GM23338 (cell line): ENCODE data around the gene THADA. TPM values are rescaled to one million over a fixed set of nuclear protein-coding genes. Genes with fewer than 3 reads are reported as not detected.

Source experiments
- ATAC-seq: fragments of 200-7000 bp; cut with Tn5 transposase; 3 replicates; pipeline ENCODE4 v1.9.1; 2020
- DNase-seq: peaks from one replicate; pipeline ENCODE4 v3.0.0-alpha.2; 2015; ENCODE audit warnings: low spot score
- H2AFZ ChIP-seq: fragments of 200-600 bp; sonication (generic); 2 replicates; pipeline ENCODE4 v1.8.0; 2016; ENCODE audit warnings: antibody characterized with exemption, mild to moderate bottlenecking, moderate library complexity
- H3F3A ChIP-seq: fragments of 200-600 bp; sonication (generic); replicated peaks from 2 replicates; pipeline ENCODE4 v1.8.0; 2017; ENCODE audit warnings: antibody characterized with exemption, mixed run types, low read depth
- H3K27ac ChIP-seq: fragments of 200-600 bp; sonication (generic); 2 replicates; pipeline ENCODE4 v1.6.1; 2016; ENCODE audit warnings: low read depth
- H3K27me3 ChIP-seq: fragments of 200-600 bp; sonication (generic); 2 replicates; pipeline ENCODE4 v1.8.0; 2016; ENCODE audit warnings: mild to moderate bottlenecking, mixed run types, moderate library complexity; ENCODE audit not compliant: insufficient read depth
- H3K36me3 ChIP-seq: fragments of 200-600 bp; sonication (generic); 2 replicates; pipeline ENCODE4 v1.8.0; 2016; ENCODE audit warnings: mild to moderate bottlenecking; ENCODE audit not compliant: insufficient read depth
- H3K4me1 ChIP-seq: fragments of 200-600 bp; sonication (generic); 2 replicates; pipeline ENCODE4 v1.8.0; 2016; ENCODE audit warnings: mild to moderate bottlenecking, moderate library complexity; ENCODE audit not compliant: insufficient read depth
- H3K4me2 ChIP-seq: fragments of 200-600 bp; sonication (generic); 2 replicates; pipeline ENCODE4 v1.7.1; 2017; ENCODE audit warnings: mixed run types
- H3K4me3 ChIP-seq: fragments of 200-600 bp; sonication (generic); 2 replicates; pipeline ENCODE4 v1.6.1; 2016; ENCODE audit warnings: mixed run types
- H3K79me2 ChIP-seq: fragments of 200-600 bp; sonication (generic); replicated peaks from 2 replicates; pipeline ENCODE4 v1.8.0; 2017; ENCODE audit warnings: mild to moderate bottlenecking; ENCODE audit not compliant: insufficient read depth
- H3K9me2 ChIP-seq: fragments of 200-600 bp; sonication (generic); 2 replicates; pipeline ENCODE4 v1.8.0; 2017; ENCODE audit not compliant: insufficient read depth
- H4K20me1 ChIP-seq: fragments of 200-600 bp; sonication (generic); replicated peaks from 2 replicates; pipeline ENCODE4 v1.8.0; 2017; ENCODE audit warnings: mild to moderate bottlenecking; ENCODE audit not compliant: insufficient read depth
- H3K27ac Mint-ChIP-seq: 2 replicates; pipeline ENCODE4 v1.8.0; 2020; ENCODE audit warnings: inconsistent platforms, mild to moderate bottlenecking, moderate library complexity, mixed read lengths
- H3K27me3 Mint-ChIP-seq: 3 replicates; pipeline ENCODE4 v1.8.0; 2022; ENCODE audit warnings: low read depth, mild to moderate bottlenecking, moderate library complexity, mixed read lengths, inconsistent platforms; ENCODE audit not compliant: insufficient read depth, poor library complexity
- H3K36me3 Mint-ChIP-seq: 3 replicates; pipeline ENCODE4 v1.8.0; 2021; ENCODE audit warnings: low read depth, mild to moderate bottlenecking, inconsistent platforms, moderate library complexity, mixed read lengths
- H3K4me1 Mint-ChIP-seq: 3 replicates; pipeline ENCODE4 v1.8.0; 2020; ENCODE audit warnings: mild to moderate bottlenecking, inconsistent platforms, mixed read lengths
- H3K4me3 Mint-ChIP-seq: 3 replicates; pipeline ENCODE4 v1.8.0; 2021; ENCODE audit warnings: moderate library complexity, mild to moderate bottlenecking, inconsistent platforms, mixed read lengths
- H3K9me3 Mint-ChIP-seq: 3 replicates; pipeline ENCODE4 v1.8.0; 2020; ENCODE audit warnings: moderate library complexity, mild to moderate bottlenecking, inconsistent platforms, mixed read lengths
- CREB1 ChIP-seq: fragments of 250-450 bp; sonication (Bioruptor Pico); IDR thresholded peaks from 2 replicates; pipeline ENCODE4 v1.5.0; 2020; ENCODE audit warnings: low read depth, mild to moderate bottlenecking, moderate library complexity
- CTCF ChIP-seq, 2 experiments: fragments of 200-600 bp in 1 of 2; sonication (generic) in 1 of 2; conservative IDR thresholded peaks; 2 replicates each; pipeline versions ENCODE4 v1.5.1 to v1.6.1; 2016 to 2017; ENCODE audit warnings: antibody characterized with exemption in 2 of 2, low read depth in 2 of 2, mild to moderate bottlenecking in 2 of 2, moderate library complexity in 1 of 2
- ETS1 ChIP-seq: IDR thresholded peaks from 2 replicates; pipeline ENCODE4 v1.6.1; 2016; ENCODE audit warnings: antibody characterized with exemption
- EZH2 ChIP-seq: fragments of 200-600 bp; sonication (generic); IDR thresholded peaks from one replicate; pipeline ENCODE4 v1.8.0; 2017; ENCODE audit warnings: antibody characterized with exemption, mild to moderate bottlenecking, low read depth; ENCODE audit not compliant: unreplicated experiment
- EZH2phosphoT487 ChIP-seq: fragments of 200-600 bp; sonication (generic); IDR thresholded peaks from one replicate; pipeline ENCODE4 v1.8.1; 2018; ENCODE audit warnings: antibody characterized with exemption; ENCODE audit not compliant: unreplicated experiment
- JUNB ChIP-seq: IDR thresholded peaks from one replicate; pipeline ENCODE4 v1.6.1; 2016; ENCODE audit warnings: antibody characterized with exemption; ENCODE audit not compliant: unreplicated experiment
- NANOG ChIP-seq: IDR thresholded peaks from 2 replicates; pipeline ENCODE4 v1.6.1; 2016; ENCODE audit warnings: antibody characterized with exemption, borderline replicate concordance
- POLR2AphosphoS5 ChIP-seq: IDR thresholded peaks from 2 replicates; pipeline ENCODE4 v1.6.1; 2016; ENCODE audit warnings: antibody characterized with exemption, low read depth
- REST ChIP-seq: IDR thresholded peaks from one replicate; pipeline ENCODE4 v1.6.1; 2018; ENCODE audit warnings: antibody characterized with exemption; ENCODE audit not compliant: unreplicated experiment
- STAT1 ChIP-seq: IDR thresholded peaks from one replicate; pipeline ENCODE4 v1.6.1; 2016; ENCODE audit warnings: antibody characterized with exemption; ENCODE audit not compliant: unreplicated experiment
- ZNF114 ChIP-seq: fragments of 250-450 bp; sonication (Bioruptor Pico); IDR thresholded peaks from 2 replicates; pipeline ENCODE4 v1.5.0; 2020; ENCODE audit warnings: mild to moderate bottlenecking, moderate library complexity
- ZNF331 ChIP-seq: fragments of 250-450 bp; sonication (Bioruptor Pico); IDR thresholded peaks from 2 replicates; pipeline ENCODE4 v1.5.0; 2020; ENCODE audit warnings: low read depth, mild to moderate bottlenecking, moderate library complexity
- ZNF462 ChIP-seq: fragments of 250-450 bp; sonication (Bioruptor Pico); IDR thresholded peaks from 2 replicates; pipeline ENCODE4 v1.5.0; 2020; ENCODE audit warnings: mild to moderate bottlenecking, moderate library complexity
- polyA plus RNA-seq: library from polyadenylated mRNA; unstranded; fragments of >200 nt; fragmentation: Nextera tagmentation; extraction: Ambion mirVana; gene quantifications from 2 replicates; pipeline ENCODE4 v1.2.1, GENCODE V29; 2016
- total RNA-seq: library from RNA; depleted of rRNA; stranded (reverse); fragments of >200 nt; shearing (Covaris generic); gene quantifications from 2 replicates; pipeline ENCODE4 v1.2.3, GENCODE V29; 2014

Gene THADA
- total and polyA plus RNA-seq, 2 experiments from 2014 or later, result 17.0 to 30.7 TPM

GRCh38 chr2:43356774-43357173, 239.1 kb downstream of the THADA start:
- H3K4me1 ChIP-seq, result no peaks in the 10 kb centered on the region; the same call in 1 of the 2 replicates
- no peaks in the 10 kb centered on the region for H3F3A ChIP-seq
- H2AFZ ChIP-seq, result no peak overlapping the region
- H3K4me3 Mint-ChIP-seq, result no peak overlapping the region
- H3K79me2 ChIP-seq, result no peaks in the 10 kb centered on the region
- peaks cover 3% of the 10 kb centered on the region for H3K4me1 Mint-ChIP-seq
- H4K20me1 ChIP-seq, result no peaks in the 10 kb centered on the region
- peaks cover 5% of the 10 kb centered on the region for H3K27me3 Mint-ChIP-seq
- ATAC-seq (no peak), DNase-seq (no peak)
- H3K4me3 ChIP-seq, result no peak overlapping the region
- no peaks in the 10 kb centered on the region; the same call in 1 of the 2 replicates for H3K9me2 ChIP-seq
- TF ChIP-seq EZH2, result no peak
- no peak for TF ChIP-seq ZNF331 (CRISPR knock-in tag)
- TF ChIP-seq EZH2phosphoT487, result no peak
- no peak for TF ChIP-seq REST
- TF ChIP-seq ETS1, result no peak
- no peak for TF ChIP-seq ZNF114
- TF ChIP-seq CTCF (conservative IDR thresholded peaks at IDR 0.05; ENCODE audit: low read depth in 2 of 2), result no peak
- no peak for TF ChIP-seq CREB1
- TF ChIP-seq ZNF462 (CRISPR knock-in tag), result no peak
- no peak for TF ChIP-seq POLR2AphosphoS5
- no peak for TF ChIP-seq NANOG
- no peak for TF ChIP-seq JUNB
- TF ChIP-seq STAT1, result no peak
- H3K9me3 Mint-ChIP-seq, result no peaks in the 10 kb centered on the region
- H3K36me3 Mint-ChIP-seq, result no peaks in the 10 kb centered on the region
- H3K27ac ChIP-seq, result no peak overlapping the region
- no peaks in the 10 kb centered on the region for H3K27me3 ChIP-seq
- no peak overlapping the region for H3K27ac Mint-ChIP-seq
- no peaks in the 10 kb centered on the region for H3K36me3 ChIP-seq
- H3K4me2 ChIP-seq, result no peak overlapping the region
